D721Med (cell line): ENCODE measurements around the gene XIRP2.

ENCODE experiments used
- DNase-seq: peaks from one replicate; pipeline ENCODE4 v3.0.0; 2011; ENCODE audit warnings: low spot score; ENCODE audit not compliant: insufficient read length
- FAIRE-seq: peaks from 2 replicates; lab custom pipeline; 2011; peaks lifted over from hg19 to GRCh38; lab: Jason Lieb, UNC
- TF ChIP-seq, protein P1 (sequence below): IDR thresholded peaks from 2 replicates; pipeline ENCODE4 v1.5.1; 2012; ENCODE audit warnings: mild to moderate bottlenecking, control low read depth; ENCODE audit not compliant: insufficient read depth; ENCODE audit errors: missing control alignments

Gene XIRP2

GRCh38 chr2:167198009-167198408, 309.7 kb downstream of the XIRP2 start:
- DNase-seq: no peak
- no peak for FAIRE-seq
- TF ChIP-seq, protein P1, sequence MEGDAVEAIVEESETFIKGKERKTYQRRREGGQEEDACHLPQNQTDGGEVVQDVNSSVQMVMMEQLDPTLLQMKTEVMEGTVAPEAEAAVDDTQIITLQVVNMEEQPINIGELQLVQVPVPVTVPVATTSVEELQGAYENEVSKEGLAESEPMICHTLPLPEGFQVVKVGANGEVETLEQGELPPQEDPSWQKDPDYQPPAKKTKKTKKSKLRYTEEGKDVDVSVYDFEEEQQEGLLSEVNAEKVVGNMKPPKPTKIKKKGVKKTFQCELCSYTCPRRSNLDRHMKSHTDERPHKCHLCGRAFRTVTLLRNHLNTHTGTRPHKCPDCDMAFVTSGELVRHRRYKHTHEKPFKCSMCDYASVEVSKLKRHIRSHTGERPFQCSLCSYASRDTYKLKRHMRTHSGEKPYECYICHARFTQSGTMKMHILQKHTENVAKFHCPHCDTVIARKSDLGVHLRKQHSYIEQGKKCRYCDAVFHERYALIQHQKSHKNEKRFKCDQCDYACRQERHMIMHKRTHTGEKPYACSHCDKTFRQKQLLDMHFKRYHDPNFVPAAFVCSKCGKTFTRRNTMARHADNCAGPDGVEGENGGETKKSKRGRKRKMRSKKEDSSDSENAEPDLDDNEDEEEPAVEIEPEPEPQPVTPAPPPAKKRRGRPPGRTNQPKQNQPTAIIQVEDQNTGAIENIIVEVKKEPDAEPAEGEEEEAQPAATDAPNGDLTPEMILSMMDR: no peak

GRCh38 chr2:167198576-167198975, 310.3 kb downstream of the XIRP2 start:
- DNase-seq (no peak), FAIRE-seq (peak; percentile 77)
- TF ChIP-seq, protein P1: no peak

DNA sequence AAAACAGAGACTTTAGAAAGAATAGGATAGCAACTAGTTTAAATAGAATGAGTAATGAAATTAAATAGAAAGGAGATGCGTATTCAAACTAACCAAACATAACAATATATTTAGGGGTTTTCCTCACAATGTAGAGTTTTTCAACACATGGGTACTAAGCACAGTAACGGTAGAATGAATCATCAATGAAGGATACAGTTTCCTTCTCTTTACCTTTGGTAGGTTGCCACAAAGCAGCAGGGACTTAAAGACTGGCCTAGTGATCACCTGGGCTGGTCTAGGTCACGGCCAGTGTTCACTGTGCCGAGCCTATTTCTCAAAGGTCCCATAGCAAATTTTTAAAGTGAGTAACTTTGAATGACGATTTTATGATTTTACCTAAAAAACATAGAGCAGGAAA, 311.7 kb downstream of the XIRP2 start:
- FAIRE-seq: no peak
- TF ChIP-seq, protein P1: no peak

GRCh38 chr2:167209784-167210183, 321.5 kb downstream of the XIRP2 start:
- DNase-seq (no peak), FAIRE-seq (no peak)
- TF ChIP-seq, protein P1: no peak

More for the DNA sequence above, 311.7 kb downstream of the XIRP2 start:
- DNase-seq: no peak

GRCh38 chr2:167212014-167212648, 323.9 kb downstream of the XIRP2 start:
- FAIRE-seq (peak; percentile 88), DNase-seq (no peak)
- TF ChIP-seq, protein P1: peak; percentile 82

DNA sequence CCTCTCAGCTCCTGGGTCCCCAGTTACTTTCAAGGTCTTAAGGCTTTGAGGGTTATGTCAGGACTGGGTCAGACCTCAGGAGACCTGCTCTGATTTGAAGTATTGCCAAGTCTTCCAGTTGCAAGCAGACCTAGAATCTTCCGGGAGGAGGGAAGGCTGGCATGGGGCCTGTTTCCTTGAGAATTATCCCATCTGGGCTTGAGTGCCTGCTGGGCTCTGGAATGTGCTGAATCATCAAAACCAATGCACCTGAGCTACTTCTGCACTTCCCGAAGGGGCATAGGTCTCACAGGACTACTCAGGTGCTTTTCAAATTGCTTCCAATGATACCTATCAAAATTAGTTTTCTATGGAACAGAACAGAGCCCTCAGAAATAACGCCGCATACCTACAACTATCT, 327.3 kb downstream of the XIRP2 start:
- FAIRE-seq (no peak), DNase-seq (no peak)
- TF ChIP-seq, protein P1: no peak

- DNase-seq (no peak), FAIRE-seq (no peak)
- TF ChIP-seq, protein P1: no peak
These were observed 349.2 kb downstream of the XIRP2 start for GRCh38 chr2:167237478-167237877.
